HK-2 (cell line): ENCODE results near the gene IQUB.
"Not testable (repeated sequence)": the region's sequence is repeated elsewhere in the genome, so short reads cannot be mapped to it uniquely, and the experiment has no call there.

ENCODE experiments used
- DNase-seq: peaks from one replicate; pipeline ENCODE4 v3.0.0-alpha.2; 2018; ENCODE audit not compliant: unreplicated experiment

The IQUB gene

DNA sequence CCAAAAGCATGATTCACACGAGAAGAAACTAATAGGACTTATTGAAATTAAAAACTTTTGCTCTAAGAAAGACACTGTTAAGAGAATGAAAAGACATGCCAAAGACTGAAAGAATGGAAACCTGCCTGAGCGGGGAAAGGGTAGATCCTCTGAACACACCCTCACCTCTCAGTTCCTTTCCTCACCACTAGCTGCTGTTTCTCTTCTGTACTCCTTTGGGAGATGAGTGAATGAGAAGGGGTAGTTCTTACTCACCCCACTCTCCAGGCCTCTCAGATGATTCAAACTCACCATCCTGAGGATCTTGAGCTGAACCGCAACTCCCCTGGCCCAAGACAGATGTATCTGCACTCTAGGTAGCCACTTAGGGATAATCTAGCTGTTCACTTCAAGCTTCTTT is 41.9 kb downstream of the IQUB start:
- no peak for DNase-seq

DNA sequence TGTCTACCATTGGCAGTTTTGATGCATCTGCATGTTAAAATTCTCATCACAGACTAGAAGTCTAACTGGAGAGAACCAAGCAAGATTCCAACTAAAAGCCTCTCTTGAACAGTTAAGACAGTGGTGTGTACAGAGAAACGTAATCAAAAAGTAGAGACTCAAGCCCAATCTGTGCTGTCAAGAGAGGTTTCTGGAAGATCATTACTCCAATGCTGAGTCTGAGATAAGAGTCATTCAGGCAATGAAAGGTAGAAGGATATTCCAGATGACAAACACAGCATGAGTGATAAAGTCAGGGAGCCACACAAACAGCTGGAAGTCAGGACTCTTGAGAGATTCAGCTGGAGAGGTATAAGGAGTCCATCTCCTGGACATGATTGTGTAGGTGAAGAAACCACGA is 48.7 kb downstream of the IQUB start:
- no peak for DNase-seq

DNA sequence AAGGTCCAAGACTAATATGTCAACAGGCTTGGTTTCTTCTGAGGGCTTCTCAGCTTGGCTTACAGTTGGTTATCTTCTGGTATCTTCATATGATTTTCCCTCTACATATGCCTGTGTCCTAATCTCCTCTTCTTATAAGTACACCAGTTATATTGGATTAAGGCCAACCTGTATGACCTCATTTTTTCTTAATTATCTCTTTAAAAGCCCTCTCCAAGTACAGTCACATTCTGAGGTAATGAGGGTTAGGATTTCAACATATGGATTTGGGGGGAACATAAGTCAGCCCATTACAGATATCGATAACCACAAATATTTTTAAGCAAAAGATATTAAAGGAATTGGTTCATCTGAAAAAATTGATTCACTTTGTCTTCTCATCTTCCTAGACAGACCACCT is 49.2 kb downstream of the IQUB start:
- no peak for DNase-seq

DNA sequence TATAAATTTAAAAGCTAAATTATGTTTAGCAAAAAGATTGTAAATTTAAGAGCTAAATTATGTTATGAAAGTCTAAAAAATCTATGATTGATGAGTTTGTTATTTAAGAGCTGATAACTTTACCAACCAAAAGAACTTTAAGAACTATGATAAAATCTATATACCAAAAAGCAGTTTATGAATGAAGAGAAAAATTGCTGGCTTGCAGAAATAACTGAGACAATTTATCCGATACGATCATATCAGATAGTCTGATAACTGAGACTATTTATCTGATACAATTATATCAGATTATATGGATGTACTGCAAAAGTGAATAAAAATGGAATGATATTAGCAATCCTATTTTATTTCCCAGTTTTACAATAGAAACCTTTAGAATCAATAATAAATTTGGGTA is 50.2 kb downstream of the IQUB start:
- no peak for DNase-seq

DNA sequence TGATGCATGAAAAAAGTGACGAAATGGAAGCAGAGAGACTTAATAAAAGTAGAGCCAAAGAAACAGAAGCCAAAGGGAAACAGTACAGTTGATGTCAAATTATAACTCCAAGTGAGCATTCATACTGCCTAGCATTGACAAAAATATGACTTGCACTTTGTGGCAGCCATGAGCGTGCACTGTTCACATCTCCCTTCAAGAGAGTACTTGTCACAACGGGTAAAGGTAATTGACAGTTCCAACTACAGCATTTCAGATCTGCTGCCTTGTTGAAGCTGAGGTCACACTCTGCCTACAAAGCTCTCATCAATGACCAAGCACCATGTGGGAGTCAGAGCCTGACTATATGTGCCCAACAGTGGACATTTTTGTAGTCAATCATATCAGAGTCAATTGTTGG is 54.3 kb downstream of the IQUB start:
- no peak for DNase-seq

DNA sequence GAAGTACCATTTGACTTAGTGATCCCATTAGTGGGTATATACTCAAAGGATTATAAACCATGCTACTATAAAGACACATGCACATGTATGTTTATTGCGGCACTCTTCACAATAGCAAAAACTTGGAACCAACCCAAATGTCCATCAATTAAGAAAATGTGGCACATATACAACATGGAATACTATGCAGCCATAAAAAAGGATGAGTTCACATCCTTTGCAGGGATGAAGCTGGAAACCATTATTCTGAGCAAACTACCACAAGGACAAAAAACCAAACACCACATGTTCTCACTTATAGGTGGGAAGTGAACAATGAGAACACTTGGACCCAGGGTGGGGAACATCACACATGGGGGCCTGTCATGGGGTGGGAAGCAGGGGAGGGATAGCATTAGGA is 56.3 kb downstream of the IQUB start:
- not testable (repeated sequence) for DNase-seq

DNA sequence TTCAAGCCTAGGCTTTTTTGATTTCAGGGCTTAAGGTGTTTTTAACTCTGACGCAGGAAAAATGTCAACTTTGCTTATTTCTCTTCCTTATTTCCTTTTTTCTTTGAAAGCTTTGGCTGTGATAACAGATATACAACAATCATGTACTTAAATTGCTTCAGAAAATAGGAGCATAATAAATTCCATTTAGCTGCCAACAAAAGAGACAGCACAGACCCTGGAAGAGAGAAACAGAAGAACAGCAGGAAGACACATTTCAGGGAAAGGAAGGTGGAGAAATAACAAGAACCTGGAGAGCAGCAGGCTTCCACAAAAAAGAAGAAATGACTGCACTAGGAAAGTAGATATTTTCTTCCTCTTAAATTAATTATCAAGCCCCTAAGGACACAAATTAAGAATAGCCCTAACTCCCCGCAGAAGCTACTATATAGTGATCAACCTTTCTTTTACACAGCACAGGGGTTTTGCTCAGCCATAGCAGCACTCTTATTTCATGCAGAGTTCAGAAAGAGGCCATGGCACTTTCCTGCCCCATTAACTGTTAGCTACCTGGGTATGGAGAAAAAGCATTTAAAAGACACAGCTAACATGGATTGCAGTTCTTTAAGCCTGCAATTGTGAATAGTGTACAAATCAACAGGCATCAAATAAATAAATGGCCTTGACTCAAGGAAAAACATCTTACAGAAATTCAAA is 61.5 kb downstream of the IQUB start:
- no peak for DNase-seq

DNA sequence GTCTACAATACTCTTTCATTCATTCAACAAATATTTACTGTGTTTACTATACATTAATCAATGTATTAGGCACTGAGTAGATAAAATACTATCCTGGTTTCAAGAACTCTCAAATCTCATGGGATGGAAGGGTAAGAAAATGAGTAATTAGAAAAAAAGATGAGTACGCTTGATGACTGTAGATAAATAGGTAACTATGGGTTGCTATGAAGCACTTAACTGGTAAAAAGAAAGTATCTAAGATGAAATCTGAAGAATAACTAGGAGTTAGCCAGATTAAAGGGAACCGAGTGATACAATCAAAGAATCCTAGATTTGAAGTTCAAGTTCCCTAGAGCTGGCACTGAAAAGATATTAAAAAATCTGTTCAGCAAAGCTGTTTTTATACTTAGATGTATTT is 62.1 kb downstream of the IQUB start:
- DNase-seq = no peak

DNA sequence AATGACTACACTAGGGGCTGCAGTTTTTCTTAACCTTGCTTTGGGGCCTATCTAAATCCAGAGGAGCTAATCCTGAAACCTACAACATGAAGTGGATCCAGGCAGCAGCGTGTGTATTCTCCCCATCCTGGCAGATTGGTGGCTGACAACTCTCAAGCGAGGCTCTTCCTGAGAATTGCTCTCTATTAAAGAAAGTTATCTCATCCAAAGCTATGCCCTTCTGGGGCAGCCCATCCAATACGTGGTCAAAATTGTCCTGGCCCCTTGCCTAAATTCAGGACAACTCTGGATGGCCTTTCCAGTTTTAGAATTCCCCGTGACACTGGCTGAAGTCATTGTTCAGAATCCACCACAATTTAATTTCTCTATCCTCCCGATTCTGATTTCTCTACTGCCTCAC is 66.1 kb downstream of the IQUB start:
- no peak for DNase-seq

DNA sequence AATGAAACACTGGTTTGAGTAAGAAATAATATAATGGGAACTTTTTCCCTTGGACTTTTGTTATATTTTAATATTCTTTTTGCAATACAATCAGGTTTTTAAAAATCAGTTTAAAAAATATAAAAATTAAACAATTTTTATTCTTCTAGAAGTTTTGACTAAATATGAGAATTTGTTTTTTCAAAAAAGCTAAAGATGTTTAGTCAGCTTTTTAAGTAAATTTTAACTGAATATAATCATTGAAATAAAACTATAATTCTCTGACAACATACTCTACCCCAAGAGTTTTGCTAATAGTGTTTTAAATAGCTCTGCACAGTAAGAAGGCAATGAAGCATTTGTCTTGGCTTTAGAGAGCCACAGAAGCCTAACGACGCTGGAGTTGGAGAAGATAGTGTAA is 70.5 kb downstream of the IQUB start:
- no peak for DNase-seq

DNA sequence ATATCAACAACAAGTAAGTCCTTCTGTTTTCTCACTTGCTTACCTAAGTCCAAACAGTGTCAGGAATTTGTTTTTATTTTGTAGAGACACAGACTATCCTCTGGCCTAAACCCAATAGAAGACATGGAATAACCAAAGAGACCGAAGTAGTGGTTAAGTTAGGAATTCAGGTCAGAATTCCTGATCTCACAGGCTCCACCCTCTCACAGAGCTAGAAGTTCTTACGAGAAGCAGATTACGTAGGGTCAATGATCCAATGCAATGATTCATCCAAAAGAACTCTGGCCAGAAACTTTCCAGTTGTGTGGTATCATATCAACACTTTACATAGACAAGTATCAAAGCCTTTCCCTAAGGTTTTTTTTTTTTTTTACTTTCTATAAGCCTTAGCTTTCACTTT is 73.8 kb downstream of the IQUB start:
- peak; percentile 18 for DNase-seq

DNA sequence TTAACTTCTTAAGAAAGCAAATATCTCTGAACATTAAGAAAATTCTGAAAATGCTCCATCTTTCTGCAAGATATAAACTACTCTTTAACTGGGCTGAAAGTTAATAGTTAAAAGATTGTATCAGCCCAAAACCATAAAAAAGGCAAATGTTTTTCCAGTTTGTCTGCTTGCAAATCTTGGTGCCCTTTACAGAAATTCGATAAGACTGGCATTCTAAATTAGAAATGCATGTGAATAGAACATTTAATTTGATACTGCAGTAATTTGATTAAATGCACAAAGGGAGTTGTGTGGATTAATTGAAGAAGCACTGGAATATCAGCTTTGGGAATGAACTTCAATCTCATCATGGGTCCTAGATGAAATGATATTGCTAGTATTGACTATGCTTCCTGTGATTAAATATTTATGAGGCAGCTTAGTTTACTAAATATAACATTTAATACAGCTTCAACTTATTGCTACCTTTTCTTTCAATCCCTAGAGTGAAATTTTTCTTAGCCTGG is 78.4 kb downstream of the IQUB start:
- no peak for DNase-seq

DNA sequence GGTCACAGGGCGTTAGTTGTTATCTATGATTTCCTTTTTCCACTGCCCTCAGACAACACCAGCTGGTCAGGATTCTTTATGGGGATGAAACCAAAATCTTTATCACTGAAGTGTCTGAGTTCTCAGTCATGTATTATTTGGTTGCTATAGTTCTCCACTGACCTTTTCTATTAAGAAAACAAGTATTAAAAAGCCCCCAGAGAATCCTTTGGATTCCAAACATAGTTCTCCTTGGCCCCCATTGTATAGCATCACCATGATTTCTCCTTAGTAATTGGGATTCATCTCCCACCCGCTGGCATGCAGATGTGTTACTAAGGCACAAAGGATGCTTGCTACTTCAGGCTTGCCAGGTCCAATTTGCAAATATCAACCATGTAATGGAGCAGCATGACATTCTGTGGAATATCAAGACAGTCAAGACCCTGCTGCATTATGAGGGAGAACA is 94.3 kb downstream of the IQUB start:
- no peak for DNase-seq

DNA sequence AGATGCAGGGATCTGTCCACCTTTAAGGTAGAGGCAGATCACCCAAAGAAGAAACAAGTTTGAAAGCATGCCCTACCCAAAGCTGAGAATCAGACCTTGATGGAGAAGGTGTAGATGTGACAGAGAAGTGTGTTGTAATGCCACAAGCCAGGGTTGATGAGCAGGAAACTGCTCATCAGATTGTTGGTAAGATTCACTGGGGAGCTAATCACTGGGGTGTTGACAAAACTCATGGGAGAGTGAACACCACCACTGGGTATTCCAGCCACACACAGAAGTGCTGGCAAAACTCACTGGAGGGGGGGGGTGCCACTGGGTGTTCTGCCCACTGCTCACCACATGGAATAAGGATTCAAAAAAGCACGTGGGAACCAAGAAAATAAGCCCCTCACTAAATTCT is 95.2 kb downstream of the IQUB start:
- DNase-seq = no peak

DNA sequence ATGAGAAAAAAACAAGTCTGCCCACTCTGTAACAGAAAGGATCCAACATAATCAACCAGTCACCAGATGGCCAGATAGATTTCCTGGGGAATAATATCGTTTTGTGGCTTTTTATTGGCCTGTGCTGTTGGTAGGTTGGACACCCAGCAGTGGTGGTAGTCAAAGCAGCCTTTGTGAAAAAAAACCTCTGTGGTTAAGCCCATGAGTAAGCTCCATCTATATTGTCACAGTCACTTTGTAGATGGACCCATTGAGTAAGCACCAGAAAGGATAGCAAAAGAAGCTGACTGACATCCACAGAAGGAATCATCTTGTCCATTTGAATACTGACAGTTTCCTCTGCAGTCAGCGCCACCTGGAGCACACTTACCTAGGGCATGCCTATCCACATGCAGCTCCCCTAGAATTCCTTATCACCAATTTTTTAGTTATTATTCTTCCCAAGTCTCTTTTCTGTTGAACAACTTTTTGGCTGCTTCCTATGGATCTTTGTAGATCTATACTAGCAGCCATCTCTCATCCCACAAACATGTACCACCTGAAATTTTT is 96.9 kb downstream of the IQUB start:
- no peak for DNase-seq

DNA sequence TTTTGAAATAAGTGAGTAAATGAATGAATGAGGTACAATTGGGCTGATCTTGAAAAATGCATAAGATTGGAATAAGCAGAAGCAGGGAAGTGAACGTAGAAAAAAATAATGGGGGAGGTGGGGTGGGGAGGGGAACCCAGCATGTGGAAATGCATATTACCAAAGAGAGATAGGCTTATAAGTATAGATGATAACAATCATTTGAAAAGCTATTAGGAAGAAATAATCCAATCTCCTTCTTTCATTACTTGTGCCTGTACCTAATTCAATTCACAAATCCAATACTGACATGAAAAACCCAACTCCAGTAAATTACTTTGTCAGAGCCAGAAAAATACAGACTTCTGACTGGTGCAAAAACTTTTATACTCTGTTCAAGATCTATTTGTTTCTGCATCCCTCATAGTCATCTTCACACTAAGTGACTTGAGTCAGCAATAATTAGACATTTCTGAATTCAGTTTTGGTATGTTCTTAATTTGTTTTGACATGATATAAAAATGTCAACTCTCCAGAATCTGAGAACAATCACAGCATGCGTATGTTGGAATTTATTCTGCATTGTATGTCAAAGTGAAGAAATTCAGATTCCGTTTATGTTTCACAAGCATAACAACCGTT is 99.2 kb downstream of the IQUB start:
- DNase-seq = no peak

DNA sequence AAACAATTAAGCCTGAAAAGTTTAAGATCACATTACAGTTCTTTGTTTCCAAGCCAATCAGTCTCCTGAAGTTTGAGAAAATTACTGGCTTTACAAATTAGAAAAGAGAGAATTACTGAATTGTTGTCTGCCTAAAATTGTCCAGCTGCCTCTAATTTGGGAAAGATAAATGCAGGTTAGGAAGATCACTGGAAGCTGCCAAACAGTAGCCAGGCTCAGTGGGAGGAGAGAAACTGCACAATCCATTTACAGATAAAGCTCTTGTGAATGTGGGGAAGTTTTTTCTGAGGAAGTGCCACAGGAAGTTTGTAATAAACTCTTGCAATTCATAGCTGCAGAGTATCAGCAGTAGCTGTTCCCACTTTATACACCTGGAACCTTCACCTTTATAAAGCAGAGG is 100.7 kb downstream of the IQUB start:
- no peak for DNase-seq

DNA sequence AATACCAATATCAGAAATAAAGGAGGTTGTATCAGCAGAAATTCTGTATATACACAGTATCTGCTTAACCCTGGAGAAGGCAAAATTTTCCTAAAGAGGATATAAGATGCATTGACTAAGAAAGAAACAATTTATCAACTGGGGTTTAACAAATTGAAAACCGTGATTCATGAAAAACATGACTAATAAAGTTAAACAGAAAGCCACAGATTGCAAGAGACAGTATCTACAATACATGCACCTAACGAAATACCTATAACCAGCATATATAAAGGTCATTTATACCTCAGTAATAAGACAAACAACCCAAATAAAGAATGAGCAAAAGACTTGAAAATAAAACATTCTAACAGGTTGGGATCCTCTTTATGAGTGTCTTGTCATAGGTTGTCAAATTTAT is 101.8 kb downstream of the IQUB start:
- no peak for DNase-seq

DNA sequence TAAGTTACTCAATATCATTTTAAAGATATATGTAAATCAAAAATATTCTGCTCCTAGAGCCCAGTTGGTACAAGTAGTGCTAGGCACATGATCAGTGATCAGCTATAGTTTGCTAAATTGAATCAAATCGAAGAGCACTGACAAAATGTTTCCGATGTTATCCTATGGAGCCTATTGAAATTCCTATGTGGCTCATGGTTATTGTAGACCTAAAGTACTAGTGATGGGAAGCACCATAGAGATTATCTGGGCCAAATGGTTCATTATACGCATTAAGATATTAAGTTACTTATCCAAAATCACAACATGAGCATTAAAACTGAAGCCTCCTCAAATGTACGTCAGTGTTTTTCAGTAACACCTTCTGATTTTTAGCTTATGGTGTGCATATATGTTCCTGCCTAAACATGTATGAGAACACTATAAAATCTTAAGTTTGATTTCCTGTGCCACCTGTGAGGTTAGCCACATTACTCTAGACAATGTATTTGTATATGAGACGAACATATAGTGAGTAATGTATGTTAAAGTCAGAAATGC is 103.2 kb downstream of the IQUB start:
- no peak for DNase-seq

DNA sequence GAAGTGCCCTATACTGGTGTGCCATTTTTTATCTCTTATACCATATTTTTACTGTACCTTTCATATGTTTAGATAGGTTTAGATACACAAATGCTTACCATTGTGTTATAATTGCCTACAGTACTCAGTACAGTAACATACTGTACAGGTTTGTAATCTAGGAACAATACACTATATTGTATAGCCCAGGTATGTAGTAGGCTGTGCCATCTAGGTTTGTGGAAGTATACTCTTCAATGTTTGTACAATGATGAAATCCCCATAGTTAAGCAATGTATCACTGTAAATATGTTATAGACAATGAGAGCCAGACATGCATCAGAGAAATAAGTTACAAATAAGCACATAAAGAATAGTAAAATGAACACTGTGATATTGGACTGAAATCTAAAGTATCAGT is 109.1 kb downstream of the IQUB start:
- no peak for DNase-seq

DNA sequence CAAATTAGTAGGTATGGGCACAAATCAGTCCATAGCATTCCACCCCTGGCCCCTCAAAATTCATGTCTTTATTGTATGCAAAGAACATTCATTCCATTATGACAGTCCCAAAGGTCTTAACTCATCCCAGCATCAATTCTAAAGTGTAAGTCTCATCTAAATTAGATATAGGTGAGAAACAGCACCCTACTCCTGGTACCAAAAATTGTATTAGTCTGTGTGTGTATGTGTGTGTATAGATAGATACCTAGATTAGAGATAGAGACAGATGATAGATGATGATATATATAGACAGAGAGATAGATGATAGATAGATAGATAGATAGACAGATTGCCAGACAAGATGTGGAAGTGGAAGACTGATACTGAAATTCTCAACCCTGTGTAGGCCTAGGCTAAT is 109.9 kb downstream of the IQUB start:
- no peak for DNase-seq

DNA sequence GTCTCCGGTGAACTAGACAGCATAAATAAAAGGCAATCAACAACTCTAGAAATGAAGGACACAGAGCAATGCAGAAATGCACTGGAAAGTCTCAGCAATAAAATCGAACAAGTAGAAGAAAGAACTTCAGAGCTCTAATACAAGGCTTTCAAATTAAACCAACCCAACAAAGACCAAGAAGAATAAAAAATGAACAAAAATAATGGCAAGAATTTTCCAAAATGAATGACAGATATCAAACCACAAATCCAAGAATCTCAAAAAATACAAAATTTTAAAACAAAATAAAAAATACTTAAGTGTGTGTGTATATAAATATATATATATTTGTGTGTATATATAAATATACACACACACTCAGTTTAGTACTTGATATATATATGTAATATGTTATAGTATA is 110.8 kb downstream of the IQUB start:
- DNase-seq = no peak

DNA sequence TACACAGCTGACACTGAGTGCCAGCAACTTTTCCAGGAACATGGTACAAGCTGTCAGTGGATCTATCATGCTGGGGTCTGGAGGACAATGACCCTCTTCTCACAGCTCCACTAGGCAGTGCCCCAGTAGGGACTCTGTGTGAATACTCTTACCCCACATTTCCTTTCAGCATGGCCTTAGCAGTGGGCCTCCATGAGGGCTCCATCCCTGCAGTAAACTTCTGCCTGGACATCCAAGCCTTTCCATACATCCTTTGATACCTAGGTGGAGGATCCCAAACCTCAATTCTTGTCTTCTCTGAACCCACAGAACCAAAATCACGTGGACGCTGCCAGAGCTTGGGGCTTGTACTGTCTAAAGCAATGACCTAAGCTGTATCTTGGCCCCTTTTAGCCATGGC is 116.8 kb downstream of the IQUB start:
- DNase-seq = no peak
